ENCODE measurements around the gene ZNF710. TPM values are rescaled to one million over a fixed set of nuclear protein-coding genes. Genes with fewer than 3 reads are reported as not detected.
A peak's percentile ranks its signal among the peaks of the same experiment; 100 is the strongest.

Gene ZNF710
- total and polyA plus RNA-seq, 2 of the 13 experiments (the other 11 are each of a cell fraction or from before 2014, with no cell fraction given) = 4.7 to 20.6 TPM

DNA sequence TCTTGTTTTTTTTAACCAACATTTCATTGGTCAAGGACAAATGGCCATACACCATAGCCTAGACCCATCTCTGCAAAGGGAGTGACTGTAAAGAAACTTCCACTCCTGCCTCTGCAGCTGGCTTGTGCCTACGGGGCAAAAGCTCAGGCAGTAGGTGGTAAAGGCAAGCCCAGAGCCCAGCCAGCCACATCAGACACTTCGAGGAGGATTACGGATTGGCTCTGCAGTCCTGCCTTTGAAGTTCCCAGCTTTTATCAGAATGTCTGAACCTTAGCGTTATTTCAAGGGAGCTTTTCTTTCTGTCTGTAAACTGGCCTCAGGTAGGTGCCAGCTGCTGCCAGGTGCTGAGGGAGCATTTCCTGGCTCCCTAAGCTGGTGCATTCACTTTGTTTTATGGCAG is 15.6 kb downstream of the ZNF710 start (continued):
- TF ChIP-seq, protein P1, sequence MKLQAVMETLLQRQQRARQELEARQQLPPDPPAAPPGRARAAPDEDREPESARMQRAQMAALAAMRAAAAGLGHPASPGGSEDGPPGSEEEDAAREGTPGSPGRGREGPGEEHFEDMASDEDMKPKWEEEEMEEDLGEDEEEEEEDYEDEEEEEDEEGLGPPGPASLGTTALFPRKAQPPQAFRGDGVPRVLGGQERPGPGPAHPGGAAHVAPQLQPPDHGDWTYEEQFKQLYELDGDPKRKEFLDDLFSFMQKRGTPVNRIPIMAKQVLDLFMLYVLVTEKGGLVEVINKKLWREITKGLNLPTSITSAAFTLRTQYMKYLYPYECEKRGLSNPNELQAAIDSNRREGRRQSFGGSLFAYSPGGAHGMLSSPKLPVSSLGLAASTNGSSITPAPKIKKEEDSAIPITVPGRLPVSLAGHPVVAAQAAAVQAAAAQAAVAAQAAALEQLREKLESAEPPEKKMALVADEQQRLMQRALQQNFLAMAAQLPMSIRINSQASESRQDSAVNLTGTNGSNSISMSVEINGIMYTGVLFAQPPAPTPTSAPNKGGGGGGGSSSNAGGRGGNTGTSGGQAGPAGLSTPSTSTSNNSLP (IDR thresholded peaks at IDR 0.05; ENCODE audit: low read depth, low read length) = no peak

DNA sequence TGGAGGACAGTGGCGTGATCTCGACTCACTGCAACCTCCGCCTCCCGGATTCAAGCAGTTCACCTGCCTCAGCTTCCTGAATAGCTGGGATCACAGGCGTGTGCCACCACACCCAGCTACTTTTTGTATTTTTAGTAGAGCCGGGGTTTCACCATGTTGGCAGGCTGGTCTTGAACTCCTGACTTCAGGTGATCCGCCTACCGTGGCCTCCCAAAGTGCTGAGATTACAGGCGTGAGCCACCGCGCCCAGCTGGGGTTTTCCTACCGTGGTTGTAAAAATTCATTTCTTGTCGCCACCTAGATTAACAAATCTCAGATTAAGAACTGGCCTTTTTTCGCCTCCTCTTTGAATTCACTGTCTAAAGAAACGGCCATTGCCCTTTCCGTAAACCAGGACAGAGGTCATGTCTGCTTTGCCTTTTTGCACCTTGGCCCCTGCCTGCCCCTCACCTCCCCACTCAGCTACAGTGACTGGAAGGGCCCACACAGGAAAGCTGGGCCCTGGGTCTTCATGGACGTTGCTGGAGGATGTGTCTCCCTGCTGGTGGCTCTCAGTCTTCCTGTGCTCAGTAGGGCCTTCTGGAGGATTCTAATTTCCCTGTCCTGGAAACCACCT is 17.2 kb downstream of the ZNF710 start:
- peak overlapping the region; percentile 37; the same call in 1 of the 2 replicates for H3K4me2 ChIP-seq (ENCODE audit: low read depth, low read length)
- no peak overlapping the region for H3K4me3 ChIP-seq (replicated peaks in 1 of 3; ENCODE audit: insufficient read depth in 1 of 3, low read depth in 2 of 3, low read length in 3 of 3)
- WGBS (ENCODE audit: low lambda C conversion rate) = 74% methylated on average over 17 of the region's 17 CpGs
- intact Hi-C loops (cut with micrococcal nuclease; ENCODE audit: unreplicated experiment) (no loop called here), in situ Hi-C loops (cut with HindIII; ENCODE audit: extremely low pct_ligation_motif_present, low pct_unique_long_range_greater_than_20kb) (no loop called here)
- peaks cover 57% of the 10 kb centered on the region for H3K79me2 ChIP-seq (ENCODE audit: insufficient read depth, low read length)
- H3K9me3 ChIP-seq (ENCODE audit: low read length) = no peaks in the 10 kb centered on the region
- peak; percentile 83 for ATAC-seq
- ChIA-PET POLR2A (interaction anchor here (3.5 kb wide), 1 partner anchor 14 kb away, joined by 23 read pairs; no protein-coding TSS in a partner anchor), CTCF (ENCODE audit: low intra/inter-chr PET ratio, low total read pairs) (no interaction called here)
- no peak overlapping the region for H3K9ac ChIP-seq (ENCODE audit: insufficient read depth, low read depth, low read length)
- H2AFZ ChIP-seq (ENCODE audit: low read length) = no peak overlapping the region
- peak overlapping the region; percentile 54 for H3K27ac ChIP-seq (ENCODE audit: extremely low read length, insufficient read depth, low read length)
- H3K27me3 ChIP-seq (ENCODE audit: control insufficient read depth in 1 of 2, insufficient read depth in 2 of 2, low read length in 2 of 2) = no peaks in the 10 kb centered on the region
- H3K4me1 ChIP-seq (ENCODE audit: insufficient read depth, low read length) = peaks cover 54% of the 10 kb centered on the region
- H3K36me3 ChIP-seq (replicated peaks in 1 of 2; ENCODE audit: control insufficient read depth in 1 of 2, insufficient read depth in 2 of 2, low read length in 2 of 2) = no peaks in the 10 kb centered on the region; a peak in 1 of 5 replicates
- peak; percentile 65 for FAIRE-seq
- no TSS peak for BruUV-seq (replicated peaks)
- DNase-seq (ENCODE audit: low spot score) = no peak
- H4K20me1 ChIP-seq (ENCODE audit: insufficient read depth, low read length) = 0 out of 2 replicates have a peak, but pooled peaks cover 4% of the 10 kb centered on the region
- 0 out of 2 replicates have a peak, but pooled peaks have one; percentile 7 for TF ChIP-seq CTCF (CRISPR knock-in tag; IDR thresholded peaks at IDR 0.05)
- TF ChIP-seq NCOR1 (IDR thresholded peaks at IDR 0.05; ENCODE audit: borderline replicate concordance, low read length) = peak; percentile 44; the same call in 1 of the 2 replicates
- peak; percentile 69; the same call in 1 of the 2 replicates for TF ChIP-seq RXRA (CRISPR knock-in tag; IDR thresholded peaks at IDR 0.05)
- no peak for TF ChIP-seq RORA (CRISPR knock-in tag; IDR thresholded peaks at IDR 0.05)
- TF ChIP-seq HNF4A (CRISPR knock-in tag; IDR thresholded peaks at IDR 0.05) = peak; percentile 84
- TF ChIP-seq, protein P2, sequence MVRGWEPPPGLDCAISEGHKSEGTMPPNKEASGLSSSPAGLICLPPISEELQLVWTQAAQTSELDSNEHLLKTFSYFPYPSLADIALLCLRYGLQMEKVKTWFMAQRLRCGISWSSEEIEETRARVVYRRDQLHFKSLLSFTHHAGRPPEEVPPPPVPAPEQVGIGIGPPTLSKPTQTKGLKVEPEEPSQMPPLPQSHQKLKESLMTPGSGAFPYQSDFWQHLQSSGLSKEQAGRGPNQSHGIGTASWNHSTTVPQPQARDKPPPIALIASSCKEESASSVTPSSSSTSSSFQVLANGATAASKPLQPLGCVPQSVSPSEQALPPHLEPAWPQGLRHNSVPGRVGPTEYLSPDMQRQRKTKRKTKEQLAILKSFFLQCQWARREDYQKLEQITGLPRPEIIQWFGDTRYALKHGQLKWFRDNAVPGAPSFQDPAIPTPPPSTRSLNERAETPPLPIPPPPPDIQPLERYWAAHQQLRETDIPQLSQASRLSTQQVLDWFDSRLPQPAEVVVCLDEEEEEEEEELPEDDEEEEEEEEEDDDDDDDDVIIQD (CRISPR knock-in tag; IDR thresholded peaks at IDR 0.05; ENCODE audit: low read depth) = peak; percentile 89; the same call in 1 of the 2 replicates
- TF ChIP-seq TBX3 (IDR thresholded peaks at IDR 0.05; ENCODE audit: borderline replicate concordance) = no peak
- TF ChIP-seq ZNF121 (CRISPR knock-in tag; IDR thresholded peaks at IDR 0.05) = 0 out of 2 replicates have a peak, but pooled peaks have one; percentile 18
- TF ChIP-seq KDM4B (CRISPR knock-in tag; IDR thresholded peaks at IDR 0.05) = no peak
- TF ChIP-seq, protein P3, sequence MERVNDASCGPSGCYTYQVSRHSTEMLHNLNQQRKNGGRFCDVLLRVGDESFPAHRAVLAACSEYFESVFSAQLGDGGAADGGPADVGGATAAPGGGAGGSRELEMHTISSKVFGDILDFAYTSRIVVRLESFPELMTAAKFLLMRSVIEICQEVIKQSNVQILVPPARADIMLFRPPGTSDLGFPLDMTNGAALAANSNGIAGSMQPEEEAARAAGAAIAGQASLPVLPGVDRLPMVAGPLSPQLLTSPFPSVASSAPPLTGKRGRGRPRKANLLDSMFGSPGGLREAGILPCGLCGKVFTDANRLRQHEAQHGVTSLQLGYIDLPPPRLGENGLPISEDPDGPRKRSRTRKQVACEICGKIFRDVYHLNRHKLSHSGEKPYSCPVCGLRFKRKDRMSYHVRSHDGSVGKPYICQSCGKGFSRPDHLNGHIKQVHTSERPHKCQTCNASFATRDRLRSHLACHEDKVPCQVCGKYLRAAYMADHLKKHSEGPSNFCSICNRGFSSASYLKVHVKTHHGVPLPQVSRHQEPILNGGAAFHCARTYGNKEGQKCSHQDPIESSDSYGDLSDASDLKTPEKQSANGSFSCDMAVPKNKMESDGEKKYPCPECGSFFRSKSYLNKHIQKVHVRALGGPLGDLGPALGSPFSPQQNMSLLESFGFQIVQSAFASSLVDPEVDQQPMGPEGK (CRISPR knock-in tag; IDR thresholded peaks at IDR 0.05) = peak; percentile 48; the same call in 1 of the 2 replicates
- TF ChIP-seq ZFY (CRISPR knock-in tag; IDR thresholded peaks at IDR 0.05) = peak; percentile 24; the same call in 1 of the 2 replicates
- TF ChIP-seq ZKSCAN5 (CRISPR knock-in tag; IDR thresholded peaks at IDR 0.05) = peak; percentile 91
- no peak for TF ChIP-seq ZNF138 (CRISPR knock-in tag; IDR thresholded peaks at IDR 0.05; ENCODE audit: low read depth)
- TF ChIP-seq PPARG (CRISPR knock-in tag; conservative IDR thresholded peaks at IDR 0.05) = peak; percentile 95

Measured in HepG2 (cell line).